Neural crest cell (in vitro differentiated cells): ENCODE results near the gene EVI5. TPM values are rescaled to one million over a fixed set of nuclear protein-coding genes. Genes with fewer than 3 reads are reported as not detected.

ENCODE experiments used
- DNase-seq: peaks from one replicate; pipeline ENCODE4 v3.0.0; 2021; ENCODE audit warnings: low read depth, mixed read lengths, low spot score
- H3K27ac Mint-ChIP-seq: one replicate; pipeline ENCODE4 v1.8.0; 2021; ENCODE audit warnings: mild to moderate bottlenecking, mixed read lengths; ENCODE audit not compliant: unreplicated experiment
- H3K27me3 Mint-ChIP-seq: 2 replicates; pipeline ENCODE4 v1.8.0; 2021; ENCODE audit warnings: low read depth, mild to moderate bottlenecking, mixed read lengths
- H3K36me3 Mint-ChIP-seq: 2 replicates; pipeline ENCODE4 v1.8.0; 2021; ENCODE audit warnings: low read depth, mild to moderate bottlenecking, mixed read lengths
- H3K4me1 Mint-ChIP-seq: 2 replicates; pipeline ENCODE4 v1.8.0; 2021; ENCODE audit warnings: mixed read lengths
- H3K4me3 Mint-ChIP-seq: one replicate; pipeline ENCODE4 v1.8.0; 2021; ENCODE audit warnings: mild to moderate bottlenecking, mixed read lengths
- H3K9me3 Mint-ChIP-seq: 2 replicates; pipeline ENCODE4 v1.8.0; 2021; ENCODE audit warnings: mixed read lengths
- total RNA-seq: library from RNA; stranded (reverse); gene quantifications from 2 replicates; pipeline ENCODE4 v1.2.1, GENCODE V29; 2021
- TF ChIP-seq, protein P1 (sequence below): fragments of 200-600 bp; sonication (generic); conservative IDR thresholded peaks from 2 replicates; pipeline ENCODE4 v1.5.0; 2021; ENCODE audit warnings: antibody characterized with exemption, mild to moderate bottlenecking

Gene EVI5
- total RNA-seq, 1 donor from 2014 or later = 24.7 TPM

DNA sequence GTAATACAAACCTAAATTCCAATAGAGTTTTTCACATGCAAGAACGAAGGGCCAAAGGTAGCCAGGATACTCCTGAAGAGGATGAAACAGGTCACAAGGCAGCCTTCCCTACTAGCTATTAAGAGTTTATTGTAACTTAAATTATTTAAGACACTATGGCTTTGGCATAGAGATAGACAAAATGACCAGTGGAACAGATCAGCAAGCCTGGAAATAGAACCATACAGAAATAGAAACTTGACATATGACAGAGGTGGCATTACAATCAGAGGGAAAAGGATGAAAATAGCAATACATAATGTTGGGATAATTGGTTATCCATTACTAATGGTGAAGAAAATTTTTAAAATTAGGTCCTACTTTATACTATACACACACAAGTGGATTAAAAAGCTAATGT, 314.7 kb downstream of the EVI5 start:
- Mint-ChIP-seq H3K36me3 (no peaks in the 10 kb centered on the region), H3K27ac (no peak overlapping the region), H3K4me1 (no peaks in the 10 kb centered on the region), H3K27me3 (peaks cover 48% of the 10 kb centered on the region), H3K4me3 (no peak overlapping the region), H3K9me3 (no peaks in the 10 kb centered on the region)
- no peak for DNase-seq
- TF ChIP-seq, protein P1, sequence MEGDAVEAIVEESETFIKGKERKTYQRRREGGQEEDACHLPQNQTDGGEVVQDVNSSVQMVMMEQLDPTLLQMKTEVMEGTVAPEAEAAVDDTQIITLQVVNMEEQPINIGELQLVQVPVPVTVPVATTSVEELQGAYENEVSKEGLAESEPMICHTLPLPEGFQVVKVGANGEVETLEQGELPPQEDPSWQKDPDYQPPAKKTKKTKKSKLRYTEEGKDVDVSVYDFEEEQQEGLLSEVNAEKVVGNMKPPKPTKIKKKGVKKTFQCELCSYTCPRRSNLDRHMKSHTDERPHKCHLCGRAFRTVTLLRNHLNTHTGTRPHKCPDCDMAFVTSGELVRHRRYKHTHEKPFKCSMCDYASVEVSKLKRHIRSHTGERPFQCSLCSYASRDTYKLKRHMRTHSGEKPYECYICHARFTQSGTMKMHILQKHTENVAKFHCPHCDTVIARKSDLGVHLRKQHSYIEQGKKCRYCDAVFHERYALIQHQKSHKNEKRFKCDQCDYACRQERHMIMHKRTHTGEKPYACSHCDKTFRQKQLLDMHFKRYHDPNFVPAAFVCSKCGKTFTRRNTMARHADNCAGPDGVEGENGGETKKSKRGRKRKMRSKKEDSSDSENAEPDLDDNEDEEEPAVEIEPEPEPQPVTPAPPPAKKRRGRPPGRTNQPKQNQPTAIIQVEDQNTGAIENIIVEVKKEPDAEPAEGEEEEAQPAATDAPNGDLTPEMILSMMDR = no peak

DNA sequence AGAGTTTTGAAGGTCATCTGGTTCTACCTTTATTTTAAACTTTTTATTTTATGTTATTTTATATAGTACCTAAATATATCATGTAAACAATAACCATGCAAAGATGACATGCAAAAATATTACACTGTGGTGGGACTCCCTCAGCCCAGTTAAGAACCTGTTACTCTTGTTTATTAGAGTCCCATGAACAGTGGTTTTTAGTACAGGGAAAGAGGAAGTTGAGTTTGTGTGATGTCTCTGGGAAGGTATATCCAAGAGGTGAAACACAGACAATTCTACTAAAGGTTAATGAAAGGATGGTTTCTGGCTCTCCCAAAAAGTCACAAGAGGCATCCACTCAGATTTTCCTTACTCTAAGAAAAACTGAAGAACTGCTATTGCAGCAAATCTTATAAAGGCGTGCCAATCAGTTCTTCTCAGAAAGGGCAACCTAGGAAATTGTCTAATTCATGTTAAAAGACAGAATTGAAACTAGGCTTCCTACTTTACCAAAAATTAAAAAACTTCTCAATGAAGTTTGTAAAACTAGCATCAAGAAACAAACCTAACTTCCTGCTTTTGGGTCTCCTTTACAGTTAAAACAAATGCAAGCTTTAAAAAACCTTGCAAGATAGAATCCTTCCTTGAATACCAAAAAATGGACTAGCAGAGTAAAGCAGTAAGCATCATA, 318.1 kb downstream of the EVI5 start:
- H3K4me1 Mint-ChIP-seq = no peaks in the 10 kb centered on the region
- no peak overlapping the region for H3K27ac Mint-ChIP-seq

DNA sequence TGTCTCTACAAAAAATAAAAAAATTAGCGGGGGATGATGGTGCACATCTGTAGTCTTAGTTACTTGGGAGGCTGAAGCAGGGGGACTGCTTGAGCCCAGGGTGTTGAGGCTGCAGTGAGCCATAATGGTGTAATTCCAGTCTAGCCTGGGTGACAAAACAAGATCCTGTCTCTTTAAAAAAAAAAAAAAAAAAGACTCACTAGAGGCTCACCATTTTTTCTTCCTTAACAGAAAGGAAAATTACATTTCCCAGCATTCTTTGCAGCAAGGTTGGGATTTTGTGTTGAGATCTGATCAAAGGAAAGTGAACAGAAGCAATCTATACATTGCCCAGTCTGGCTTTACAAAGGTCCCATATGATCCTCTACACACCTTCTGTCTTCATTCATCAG, 319.7 kb downstream of the EVI5 start:
- H3K27ac Mint-ChIP-seq = no peak overlapping the region
- TF ChIP-seq, protein P1 = no peak
- no peaks in the 10 kb centered on the region for H3K36me3 Mint-ChIP-seq
- H3K4me3 Mint-ChIP-seq = no peak overlapping the region
- H3K9me3 Mint-ChIP-seq = no peaks in the 10 kb centered on the region
- H3K4me1 Mint-ChIP-seq = no peaks in the 10 kb centered on the region
- DNase-seq = no peak
- peaks cover 6% of the 10 kb centered on the region for H3K27me3 Mint-ChIP-seq

More for the DNA sequence above, 318.1 kb downstream of the EVI5 start:
- H3K27me3 Mint-ChIP-seq = peaks cover 14% of the 10 kb centered on the region
- no peaks in the 10 kb centered on the region for H3K9me3 Mint-ChIP-seq
- no peaks in the 10 kb centered on the region for H3K36me3 Mint-ChIP-seq
- no peak for DNase-seq
- H3K4me3 Mint-ChIP-seq = no peak overlapping the region
- TF ChIP-seq, protein P1 = no peak

DNA sequence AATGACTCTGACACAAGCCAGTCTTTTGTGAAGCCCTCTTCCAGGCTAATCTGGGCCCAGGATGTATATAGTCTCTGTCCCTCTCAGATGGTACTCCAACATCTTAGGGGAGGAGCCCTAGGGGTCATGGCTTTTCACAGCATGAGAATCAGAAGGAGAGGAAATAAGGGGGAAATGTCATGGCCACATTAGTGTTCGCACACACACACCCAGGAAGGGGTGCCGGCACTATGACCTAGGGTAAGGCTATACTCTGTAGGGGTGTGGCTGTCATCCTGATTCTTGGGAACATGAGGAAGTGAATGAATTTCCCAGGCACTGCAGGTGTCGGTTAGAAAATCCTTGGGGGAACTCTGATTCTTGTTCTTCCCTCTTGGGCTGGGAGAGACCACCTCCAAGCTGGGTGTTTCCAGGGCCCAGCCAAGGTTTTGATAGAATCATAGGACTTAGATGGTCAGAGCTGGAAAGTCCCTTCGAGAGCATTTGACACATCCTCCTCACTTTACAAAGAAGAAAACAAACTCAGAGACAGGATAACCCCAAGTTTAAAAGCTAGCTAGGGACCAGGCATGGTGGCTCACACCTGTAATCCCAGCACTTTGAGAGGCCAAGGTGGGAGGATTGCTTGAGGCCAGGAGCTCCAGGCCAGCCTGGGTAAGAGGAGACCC, 320.2 kb downstream of the EVI5 start:
- no peak for DNase-seq
- no peaks in the 10 kb centered on the region for H3K4me1 Mint-ChIP-seq
- no peaks in the 10 kb centered on the region for H3K9me3 Mint-ChIP-seq
- no peaks in the 10 kb centered on the region for H3K36me3 Mint-ChIP-seq
- H3K4me3 Mint-ChIP-seq = no peak overlapping the region
- H3K27me3 Mint-ChIP-seq = peaks cover 3% of the 10 kb centered on the region
- no peak overlapping the region for H3K27ac Mint-ChIP-seq
- TF ChIP-seq, protein P1 = no peak

DNA sequence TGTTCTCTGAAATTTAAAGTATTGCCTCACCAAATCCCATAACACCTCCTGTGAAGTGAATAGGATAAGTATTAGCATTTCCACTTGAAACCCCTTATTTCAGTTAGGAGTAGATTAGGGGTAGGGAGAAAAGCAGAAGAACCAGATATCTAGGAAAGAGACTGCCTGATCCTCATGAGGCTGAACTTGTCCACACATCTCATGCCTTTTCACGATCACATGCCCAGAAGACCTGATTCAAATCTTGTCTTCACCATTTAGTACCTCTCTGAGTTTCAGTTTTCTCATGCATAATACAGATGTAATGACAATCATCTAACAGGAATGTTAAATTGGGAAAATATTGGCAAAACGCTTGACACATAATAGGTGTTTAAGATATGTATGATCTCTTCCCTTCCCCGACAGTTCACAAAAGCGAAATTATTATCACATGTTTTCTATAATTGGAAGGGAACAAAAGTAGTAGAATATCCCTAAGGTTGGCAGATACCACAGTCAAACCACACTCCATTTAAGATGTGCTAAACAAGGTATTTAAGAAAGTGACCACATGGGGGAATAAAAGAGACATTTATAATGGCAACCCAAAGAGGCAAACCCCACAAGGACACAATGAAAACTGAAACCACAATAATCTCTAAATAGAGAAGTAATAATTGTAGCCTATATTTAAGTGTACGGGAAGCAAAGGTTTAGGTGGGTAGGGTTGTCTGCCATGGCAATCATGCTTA, 323.4 kb downstream of the EVI5 start:
- Mint-ChIP-seq H3K9me3 (no peaks in the 10 kb centered on the region), H3K27ac (no peak overlapping the region), H3K4me3 (no peak overlapping the region), H3K27me3 (no peaks in the 10 kb centered on the region), H3K4me1 (no peaks in the 10 kb centered on the region), H3K36me3 (no peaks in the 10 kb centered on the region)
- no peak for DNase-seq
- TF ChIP-seq, protein P1 = no peak
